K562 (cell line): ENCODE measurements around the gene AP1S3.

Experiments used
- BRD4 ChIP-seq: fragments of 200-600 bp; sonication (generic); IDR thresholded peaks from 2 replicates; pipeline ENCODE4 v1.6.1; 2017; ENCODE audit warnings: inconsistent platforms
- CHD1 ChIP-seq: fragments of 200-600 bp; sonication (generic); IDR thresholded peaks from one replicate; pipeline ENCODE4 v1.6.1; 2012; ENCODE audit warnings: mild to moderate bottlenecking, moderate library complexity, low read length, inconsistent platforms
- CTCF ChIP-seq, 3 experiments: IDR thresholded peaks in 2 of 3; conservative IDR thresholded peaks in 1 of 3; 2 replicates each; pipeline ENCODE4 v1.5.1; 2011 to 2012; ENCODE audit warnings: low read length in 3 of 3, mild to moderate bottlenecking in 3 of 3, control low read depth in 2 of 3, improper control_type of control experiment in 1 of 3, inconsistent platforms in 1 of 3, low read depth in 1 of 3, mixed read lengths in 1 of 3, moderate library complexity in 1 of 3; ENCODE audit not compliant: insufficient read depth in 2 of 3
- DNMT1 ChIP-seq: fragments of 450-650 bp; IDR thresholded peaks from 2 replicates; pipeline ENCODE4 v1.6.1; 2016; ENCODE audit warnings: antibody characterized with exemption, mild to moderate bottlenecking
- E2F4 ChIP-seq: sonication (generic); formaldehyde crosslinking; IDR thresholded peaks from 2 replicates; pipeline ENCODE4 v1.8.0; 2022; ENCODE audit warnings: mild to moderate bottlenecking, low read depth, missing genetic modification reagents
- EHMT2 ChIP-seq: fragments of 450-650 bp; IDR thresholded peaks from 2 replicates; pipeline ENCODE4 v1.6.1; 2018; ENCODE audit warnings: antibody characterized with exemption
- MAX ChIP-seq: sonication (generic); formaldehyde crosslinking; IDR thresholded peaks from 2 replicates; pipeline ENCODE4 v1.9.0; 2022; ENCODE audit warnings: mild to moderate bottlenecking, missing genetic modification reagents
- RFX5 ChIP-seq: IDR thresholded peaks from 2 replicates; pipeline ENCODE4 v1.6.1; 2011; ENCODE audit warnings: low read depth, mild to moderate bottlenecking, improper control_type of control experiment, low read length
- SREBF2 ChIP-seq: sonication (generic); formaldehyde crosslinking; IDR thresholded peaks from 2 replicates; pipeline ENCODE4 v1.4.0; 2020; ENCODE audit warnings: mild to moderate bottlenecking, missing genetic modification reagents
- TFAP4 ChIP-seq: sonication (generic); formaldehyde crosslinking; IDR thresholded peaks from 2 replicates; pipeline ENCODE4 v1.8.0; 2022; ENCODE audit warnings: missing genetic modification reagents, mild to moderate bottlenecking, moderate library complexity, borderline replicate concordance
- ZBTB1 ChIP-seq: sonication (generic); formaldehyde crosslinking; IDR thresholded peaks from 2 replicates; pipeline ENCODE4 v1.8.1; 2023; ENCODE audit warnings: missing genetic modification reagents, low read depth, mild to moderate bottlenecking, borderline replicate concordance
- ZBTB8A ChIP-seq: fragments of 450-650 bp; IDR thresholded peaks from 2 replicates; pipeline ENCODE4 v1.6.1; 2018; ENCODE audit warnings: mild to moderate bottlenecking, moderate library complexity; ENCODE audit not compliant: partially characterized antibody
- ZNF143 ChIP-seq: sonication (generic); formaldehyde crosslinking; IDR thresholded peaks from 2 replicates; pipeline ENCODE4 v1.9.0; 2022; ENCODE audit warnings: mild to moderate bottlenecking, missing genetic modification reagents
- ZNF512 ChIP-seq: IDR thresholded peaks from 2 replicates; pipeline ENCODE4 v1.6.1; 2016; ENCODE audit warnings: missing genetic modification characterization, missing compliant biosample characterization

GRCh38 chr2:223886726-223887125 lies 49.3 kb upstream of the AP1S3 start:
- no peak for TF ChIP-seq CTCF (IDR thresholded peaks at IDR 0.05 in 2 of 3, conservative IDR thresholded peaks at IDR 0.05 in 1 of 3; ENCODE audit: insufficient read depth in 2 of 3, low read depth in 1 of 3, low read length in 3 of 3)
- no peak for TF ChIP-seq E2F4 (CRISPR knock-in tag)
- TF ChIP-seq ZBTB1 (CRISPR knock-in tag): no peak
- TF ChIP-seq DNMT1: no peak
- no peak for TF ChIP-seq ZBTB8A
- TF ChIP-seq EHMT2: no peak
- TF ChIP-seq BRD4: no peak
- TF ChIP-seq CHD1: no peak
- TF ChIP-seq ZNF143 (CRISPR knock-in tag): no peak
- no peak for TF ChIP-seq MAX (CRISPR knock-in tag)
- no peak for TF ChIP-seq TFAP4 (CRISPR knock-in tag)
- TF ChIP-seq RFX5: no peak
- no peak for TF ChIP-seq ZNF512 (tag)
- no peak for TF ChIP-seq SREBF2
